Activated CD4-positive, alpha-beta T cell treated with anti-CD3 and anti-CD28 coated beads, Interleukin-2, amount 50 U/mL, for 24 hours (primary cell): ENCODE results near the gene SLC11A2.
"Not testable (repeated sequence)": the region's sequence is repeated elsewhere in the genome, so short reads cannot be mapped to it uniquely, and the experiment has no call there.

Experiments
- DNase-seq, 2 donors: peaks; one replicate each; pipeline ENCODE4 v3.0.0-alpha.2; 2020; ENCODE audit warnings: low read depth in 1 of 2, low spot score in 1 of 2

SLC11A2 gene

DNA sequence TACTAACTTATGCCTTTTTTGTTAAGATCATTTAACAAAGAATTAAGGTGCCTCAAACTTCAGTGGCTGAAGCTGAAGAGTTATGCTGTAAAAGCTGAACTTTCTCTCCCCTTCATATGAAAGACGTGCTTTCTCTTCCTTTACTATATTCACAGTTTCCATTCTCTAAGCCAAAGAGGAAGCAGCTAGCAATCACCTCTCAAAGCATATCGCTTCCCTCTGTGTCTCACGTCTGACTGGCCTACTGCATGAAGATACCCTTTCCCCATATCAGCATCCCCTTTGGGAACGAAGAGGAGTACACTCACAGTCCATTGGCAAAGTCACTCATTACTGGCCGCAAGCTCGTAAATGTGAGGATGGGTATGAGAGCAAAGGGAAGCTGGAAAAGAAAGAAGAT is 34.9 kb downstream of the SLC11A2 start:
- DNase-seq: no peak

- no peak for DNase-seq
These were observed 35.4 kb downstream of the SLC11A2 start for GRCh38 chr12:50990791-50991190.

GRCh38 chr12:50990147-50990727 is 35.9 kb downstream of the SLC11A2 start:
- no peak for DNase-seq

GRCh38 chr12:50988871-50989270 is 37.3 kb downstream of the SLC11A2 start:
- DNase-seq: no peak

GRCh38 chr12:50988051-50988450 is 38.1 kb downstream of the SLC11A2 start:
- DNase-seq: no peak

DNA sequence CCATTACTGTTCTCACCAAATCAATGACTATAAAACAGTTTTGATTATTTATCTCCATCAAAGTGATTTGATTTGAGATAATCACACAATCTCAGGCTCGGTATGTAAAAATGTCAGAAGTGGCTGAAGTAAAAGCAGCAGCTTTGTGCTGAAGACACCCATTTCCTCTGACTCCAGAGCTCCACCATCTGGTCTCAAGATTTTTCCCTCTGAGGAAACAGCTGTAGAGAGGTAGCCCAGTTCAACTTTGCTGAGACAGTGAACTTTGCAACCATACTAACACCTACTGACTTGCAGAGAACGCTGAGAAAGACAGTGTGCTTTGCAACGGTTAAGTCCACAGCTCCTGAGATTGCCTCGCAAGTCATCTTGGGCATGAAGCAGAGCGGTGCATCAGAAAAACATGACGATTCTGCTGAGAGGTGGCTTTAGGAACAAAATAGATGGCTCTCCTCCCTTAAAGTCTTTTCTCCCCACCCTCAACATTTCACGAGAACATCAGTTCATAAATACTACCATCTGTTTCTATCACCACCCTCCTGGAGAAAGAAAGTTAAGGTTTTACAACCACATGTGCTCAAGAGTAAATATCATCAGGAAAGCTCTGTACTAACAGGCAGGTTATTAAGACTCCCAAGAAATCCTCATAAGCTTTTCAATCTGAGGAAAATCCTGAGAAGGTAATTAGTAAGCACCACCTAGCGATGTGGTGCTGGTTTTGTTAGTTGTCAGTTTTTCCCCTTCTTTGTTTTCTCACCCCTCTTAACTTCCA is 39.0 kb downstream of the SLC11A2 start:
- DNase-seq: no peak

- peak in 1 of 2 donors; percentile 30 for DNase-seq
These were observed 40.9 kb downstream of the SLC11A2 start for GRCh38 chr12:50985322-50985721.

GRCh38 chr12:50984586-50985298 is 41.4 kb downstream of the SLC11A2 start:
- no peak for DNase-seq

DNA sequence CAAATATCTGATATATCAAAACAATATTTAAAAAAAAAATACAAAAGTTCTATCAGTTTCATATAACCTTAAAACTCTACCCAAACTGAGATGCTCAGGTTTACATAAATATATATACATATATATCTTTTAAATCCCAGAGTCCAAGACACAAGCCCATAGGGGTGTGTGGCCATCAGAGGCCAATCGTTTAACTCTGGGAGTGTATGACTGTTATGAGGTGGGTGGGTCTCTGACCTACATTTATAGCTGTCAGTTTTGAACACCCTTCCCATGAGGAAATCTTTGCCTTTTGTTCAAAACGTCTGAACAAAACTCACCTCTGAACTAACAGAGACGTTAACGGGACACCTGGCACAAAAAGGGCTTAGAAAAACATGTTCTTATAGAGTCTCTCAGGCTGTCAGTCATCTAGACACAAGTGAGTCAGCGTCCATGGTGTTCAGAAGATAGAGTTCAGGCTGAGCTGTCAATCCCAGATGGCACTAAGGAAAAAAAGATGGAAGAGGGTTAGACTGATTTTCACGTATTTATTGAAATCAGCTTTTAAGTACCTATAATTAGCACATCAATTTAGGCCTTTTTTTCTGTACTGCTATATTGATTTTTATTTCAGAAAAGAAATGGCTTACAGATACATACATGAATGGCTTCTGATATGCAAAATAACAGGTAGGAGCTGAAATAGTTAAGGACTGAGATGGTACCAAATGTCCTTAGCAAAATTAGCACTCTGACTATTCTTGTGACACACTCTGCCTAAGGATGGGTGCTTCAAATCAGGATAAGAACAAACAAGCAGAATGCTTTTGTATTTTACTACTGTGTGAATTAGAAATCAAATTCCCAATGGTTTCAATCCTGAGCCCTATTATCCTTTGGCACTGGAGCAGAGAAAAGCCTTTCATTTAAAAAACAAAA is 44.6 kb downstream of the SLC11A2 start:
- no peak for DNase-seq

DNA sequence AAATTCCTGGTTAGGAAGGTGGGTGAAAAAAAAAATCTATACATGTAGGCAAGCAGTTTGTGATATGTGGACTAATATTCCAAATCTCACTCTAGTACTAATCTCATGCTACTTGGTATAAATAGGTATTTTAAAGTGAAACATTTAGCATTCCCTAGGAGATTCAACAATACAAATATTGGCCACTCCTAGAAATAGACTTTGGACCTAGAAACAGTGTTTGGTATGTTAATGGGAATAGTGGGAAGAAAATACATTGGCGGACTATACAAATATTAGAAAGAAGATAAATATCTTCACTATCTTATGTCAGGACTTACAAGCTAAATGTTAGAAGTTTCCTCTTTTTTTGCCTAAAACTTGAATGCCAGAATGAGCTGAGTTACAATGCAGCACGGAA is 45.6 kb downstream of the SLC11A2 start:
- DNase-seq: no peak

DNA sequence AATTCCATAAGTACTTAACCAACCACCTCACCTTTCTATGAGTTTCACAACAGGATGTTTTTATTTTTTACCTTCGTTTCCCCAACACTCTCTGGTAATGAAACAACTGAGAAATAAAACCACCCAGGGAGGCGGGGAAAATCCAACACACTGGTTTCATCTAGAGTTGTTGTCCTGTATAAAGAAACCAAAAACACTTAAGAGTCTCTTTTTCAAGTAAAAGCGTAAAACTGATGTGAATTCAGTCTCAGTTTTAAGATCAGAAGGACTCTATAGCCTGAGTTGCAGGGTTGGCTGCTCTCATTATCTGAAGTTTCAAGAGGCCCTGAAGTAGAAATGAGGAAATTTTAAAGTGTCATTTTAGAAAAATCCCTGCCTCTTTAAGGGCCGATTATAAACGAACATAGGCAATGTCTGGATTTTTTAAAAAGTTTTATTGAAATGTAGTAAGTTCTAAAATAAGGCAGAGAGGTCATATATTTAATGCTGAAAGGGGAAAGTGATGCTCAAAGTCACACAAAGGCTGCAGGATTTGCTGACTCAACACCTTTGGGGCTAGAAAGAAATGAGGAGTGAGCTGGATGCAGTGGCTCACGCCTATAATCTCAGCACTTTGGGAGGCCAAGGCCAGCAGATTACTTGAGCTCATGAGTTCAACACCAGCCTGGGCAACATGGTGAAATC is 46.7 kb downstream of the SLC11A2 start:
- DNase-seq: peak in 1 of 2 donors; percentile 17

GRCh38 chr12:50971946-50972345 is 54.2 kb downstream of the SLC11A2 start:
- no peak for DNase-seq

DNA sequence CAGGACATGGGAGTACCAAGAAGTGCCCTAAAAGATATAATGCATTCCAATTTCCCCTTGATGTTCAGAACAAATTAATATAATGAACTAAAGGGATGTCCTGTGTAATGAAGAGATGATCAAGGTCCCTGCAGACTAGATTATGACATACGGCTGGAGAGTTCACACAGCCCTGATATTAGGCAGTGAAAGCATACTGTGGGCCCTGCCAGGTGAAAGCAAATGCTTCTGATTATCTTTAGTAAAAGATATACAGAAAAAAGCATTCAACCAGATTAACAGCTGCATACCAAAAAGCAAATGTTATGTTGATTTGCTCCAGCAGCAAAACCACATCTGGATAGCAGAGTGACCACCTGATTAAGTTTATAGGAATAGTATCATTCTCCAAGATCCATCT is 61.8 kb downstream of the SLC11A2 start:
- DNase-seq: no peak

DNA sequence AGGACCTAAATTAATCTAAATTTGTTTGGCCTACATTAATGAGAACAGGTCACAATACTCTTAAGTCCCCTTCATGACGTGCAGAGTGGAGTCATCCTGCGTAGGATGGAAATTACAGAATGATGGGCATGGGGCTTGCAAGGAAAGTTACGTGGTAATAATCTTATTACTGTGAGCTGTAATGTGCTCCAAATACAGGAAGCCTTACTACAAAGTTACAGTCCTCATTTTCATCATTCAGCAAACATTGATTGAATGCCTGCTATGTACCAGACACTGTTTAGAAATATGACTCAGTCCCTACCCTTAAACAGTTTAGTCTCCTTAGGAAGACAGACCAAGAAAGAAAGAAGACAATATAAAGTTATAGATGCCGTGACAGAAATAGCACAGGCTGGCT is 64.5 kb downstream of the SLC11A2 start:
- DNase-seq: no peak

DNA sequence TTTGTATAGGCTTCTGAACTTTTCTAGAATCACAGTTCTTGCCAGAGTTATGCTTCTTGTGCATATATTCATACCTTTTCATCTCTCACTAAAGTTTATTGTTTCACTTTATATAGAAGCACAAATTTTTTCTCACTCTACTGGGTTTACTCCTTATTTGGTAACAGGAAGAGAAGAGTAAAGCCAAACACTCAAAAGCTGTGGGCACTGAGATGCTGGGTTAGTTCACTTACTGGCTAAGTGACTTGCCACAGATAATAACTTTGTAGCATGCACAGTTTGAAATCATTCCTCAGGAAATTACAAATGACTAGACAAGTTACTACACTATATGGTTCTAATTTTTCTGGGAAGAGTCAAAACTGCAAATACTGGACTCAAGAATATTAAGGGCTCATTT is 66.1 kb downstream of the SLC11A2 start:
- no peak for DNase-seq

- no peak for DNase-seq
These were observed 70.5 kb downstream of the SLC11A2 start for GRCh38 chr12:50955697-50956096.

DNA sequence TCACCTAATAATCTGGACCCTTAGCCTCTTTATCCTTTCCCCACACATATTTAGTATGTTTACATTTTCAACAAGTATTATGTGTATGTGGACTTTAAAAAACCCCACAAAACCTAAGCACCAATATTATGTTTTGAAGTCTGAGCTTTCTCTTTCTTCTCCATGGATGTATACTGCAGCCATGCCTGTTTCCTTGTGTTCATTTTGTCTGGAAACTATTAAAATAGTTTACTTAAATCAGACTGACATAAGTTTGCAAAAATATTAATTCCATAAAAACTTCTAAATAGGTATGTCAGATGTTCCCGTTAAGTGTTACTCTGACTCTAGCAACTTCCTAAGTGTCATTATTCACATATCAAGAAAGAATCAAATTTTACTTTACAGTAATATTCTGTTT is 70.9 kb downstream of the SLC11A2 start:
- no peak for DNase-seq

DNA sequence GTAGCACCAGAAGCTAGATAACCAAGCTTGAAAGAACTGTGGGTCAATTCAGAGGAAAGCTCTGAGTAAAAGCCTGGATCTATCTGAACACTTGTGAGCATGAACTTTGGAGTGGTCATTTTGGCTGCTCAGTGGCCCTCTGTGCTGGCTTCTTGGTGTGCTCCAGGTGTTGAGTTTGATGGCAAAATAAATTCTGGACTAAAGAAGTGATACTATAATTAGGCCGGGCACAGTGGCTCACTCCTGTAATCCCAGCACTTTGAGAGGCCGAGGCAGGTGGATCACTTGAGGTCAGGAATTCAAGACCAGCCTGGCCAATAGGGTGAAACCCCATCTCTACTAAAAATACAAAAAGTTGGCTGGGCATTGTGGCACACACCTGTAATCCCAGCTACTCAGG is 71.4 kb downstream of the SLC11A2 start:
- not testable (repeated sequence) for DNase-seq

DNA sequence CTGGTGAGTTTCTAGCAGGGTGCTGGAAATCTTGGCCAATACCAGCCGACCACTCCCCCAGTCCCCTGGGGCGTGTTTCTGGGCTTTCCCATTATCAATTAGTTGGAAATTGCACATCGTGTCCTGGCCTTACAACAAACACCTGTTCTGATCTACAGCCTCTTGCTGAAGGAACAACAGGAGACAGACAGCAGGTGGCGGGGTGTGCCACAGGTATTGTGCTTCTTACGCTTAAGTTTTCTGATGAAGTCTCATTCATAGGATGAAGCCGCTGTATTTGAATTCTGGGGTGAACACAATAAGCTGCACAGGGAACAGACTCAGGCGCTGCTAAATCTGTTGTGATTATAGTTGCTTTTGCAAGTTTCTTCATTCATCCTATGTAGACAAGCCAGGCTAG is 73.1 kb downstream of the SLC11A2 start:
- no peak for DNase-seq

GRCh38 chr12:50952510-50952909 is 73.7 kb downstream of the SLC11A2 start, which contains the start of gene HIGD1C:
Gene HIGD1C (plus strand): TSS chr12:50952544. CDS start chr12:50953999, 1,455 bp downstream.
- DNase-seq: no peak

DNA sequence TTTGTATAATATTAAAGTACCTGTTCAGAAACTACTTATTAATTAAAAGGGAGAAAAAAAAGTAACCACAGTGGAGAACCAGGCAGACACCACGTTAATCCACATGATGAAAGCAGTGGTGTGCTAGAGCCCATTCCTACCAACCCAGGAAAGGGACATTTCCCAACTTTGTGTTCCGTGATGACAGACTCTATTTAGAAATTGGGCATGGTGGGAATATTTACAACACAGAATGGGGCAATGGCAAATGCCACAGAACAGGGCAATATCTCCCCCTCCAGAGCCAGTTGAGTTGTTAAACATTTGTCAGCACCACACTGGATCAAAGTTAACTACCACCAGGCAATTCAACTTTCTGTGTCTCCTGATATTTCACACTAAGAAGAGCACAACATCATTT is 75.1 kb downstream of the SLC11A2 start:
- no peak for DNase-seq
